Upper lobe of left lung (tissue), 6 donors: ENCODE measurements around the gene NFKB1. TPM values are rescaled to one million over a fixed set of nuclear protein-coding genes. Genes with fewer than 3 reads are reported as not detected.

Experiments
- ATAC-seq, 2 donors: fragments of 200-7000 bp; cut with Tn5 transposase; one replicate each; pipeline ENCODE4 v1.9.1; 2022; ENCODE audit warnings: mild to moderate bottlenecking in 2 of 2, moderate library complexity in 2 of 2; ENCODE audit not compliant: low FRiP score in 2 of 2
- DNase-seq, 2 donors: peaks; one replicate each; pipeline ENCODE4 v3.0.0-alpha.2; 2019 to 2020
- H3K27ac ChIP-seq, 4 donors: fragments of 200-600 bp; sonication (generic); one replicate each; pipeline ENCODE4 v1.5.1; 2016 to 2019
- H3K27me3 ChIP-seq, 4 donors: fragments of 200-600 bp; sonication (generic); one replicate each; pipeline ENCODE4 v1.5.1; 2017 to 2019
- H3K36me3 ChIP-seq, 4 donors: fragments of 200-600 bp; sonication (generic); one replicate each; pipeline ENCODE4 v1.5.1; 2016 to 2019
- H3K4me1 ChIP-seq, 4 donors: fragments of 200-600 bp; sonication (generic); one replicate each; pipeline ENCODE4 v1.5.1; 2018 to 2019
- H3K4me3 ChIP-seq, 4 donors: fragments of 200-600 bp; sonication (generic); one replicate each; pipeline ENCODE4 v1.5.1; 2017 to 2019; ENCODE audit warnings: mild to moderate bottlenecking in 2 of 4, moderate library complexity in 1 of 4
- H3K9me3 ChIP-seq, 4 donors: fragments of 200-600 bp; sonication (generic); one replicate each; pipeline ENCODE4 v1.5.1; 2018 to 2019
- EP300 ChIP-seq, 4 donors: sonication (generic); formaldehyde crosslinking; IDR thresholded peaks; one replicate each; pipeline ENCODE4 v1.5.1; 2017; ENCODE audit warnings: antibody characterized with exemption in 4 of 4, control low read depth in 2 of 4
- POLR2A ChIP-seq, 4 donors: fragments of 450-650 bp; IDR thresholded peaks; one replicate each; pipeline ENCODE4 v1.5.1; 2016 to 2017; ENCODE audit warnings: antibody characterized with exemption in 4 of 4, mild to moderate bottlenecking in 2 of 4
- POLR2AphosphoS5 ChIP-seq, 2 donors: sonication (generic); formaldehyde crosslinking; IDR thresholded peaks; one replicate each; pipeline ENCODE4 v1.5.1; 2017; ENCODE audit warnings: antibody characterized with exemption in 2 of 2
- WGBS, 2 donors: methylation state at CpG; one replicate each; pipeline ENCODE4 v1.1.5; 2017 to 2018; 5-methylcytosine and 5-hydroxymethylcytosine counted together
- total RNA-seq, 6 donors: library from RNA; depleted of rRNA in 4 of 6; stranded (reverse); fragments of >200 nt in 4 of 6; gene quantifications; one replicate each; pipeline versions ENCODE4 v1.1.0 to v1.2.1, GENCODE V29; 2016 to 2021
- TF ChIP-seq, protein P1 (sequence below), 6 experiments: fragments of 450-650 bp in 4 of 6; fragments of 200-600 bp in 2 of 6; sonication (generic) in 2 of 6; IDR thresholded peaks; one replicate each; pipeline ENCODE4 v1.5.1; 2016 to 2019; ENCODE audit warnings: antibody characterized with exemption in 6 of 6
- donor health status: DM: no; HTN: no; CAD: no; lungs with moderate emphysema.
- donor health status: DM: no; HTN: yes; CAD: no; lungs with severe emphysema.

Gene NFKB1
- total RNA-seq, 6 donors from 2014 or later, result 15.8 to 69.1 (median 39.1) TPM

DNA sequence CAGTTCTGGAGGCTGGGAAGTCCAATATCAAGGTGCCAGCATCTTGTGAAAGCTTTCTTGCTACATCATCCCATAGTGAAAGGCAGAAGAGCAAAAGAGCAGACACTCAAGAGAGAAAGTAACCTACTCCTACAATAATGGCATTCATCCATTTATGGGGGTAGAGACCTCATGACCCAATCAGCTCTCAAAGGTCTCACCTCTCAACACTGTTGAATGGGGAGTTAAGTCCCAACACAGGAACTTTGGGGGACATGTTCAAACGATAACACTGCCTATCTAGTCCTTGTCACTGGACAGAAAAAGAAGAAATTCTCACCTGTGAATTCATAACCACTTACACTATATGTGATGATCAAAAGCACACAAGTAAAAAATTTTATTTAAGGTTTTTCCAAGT, 6.6 kb upstream of the NFKB1 start:
- Histone ChIP-seq H3K27me3 (no peaks in the 10 kb centered on the region), H3K36me3 (no peaks in the 10 kb centered on the region), H3K9me3 (no peaks in the 10 kb centered on the region), H3K4me1 (peaks cover 5 to 13% (median 8%) of the 10 kb centered on the region in 4 donors), H3K4me3 (no peak overlapping the region), H3K27ac (no peak overlapping the region)
- no peak for DNase-seq
- no peak for TF ChIP-seq POLR2A (IDR thresholded peaks at IDR 0.05)
- TF ChIP-seq, protein P1, sequence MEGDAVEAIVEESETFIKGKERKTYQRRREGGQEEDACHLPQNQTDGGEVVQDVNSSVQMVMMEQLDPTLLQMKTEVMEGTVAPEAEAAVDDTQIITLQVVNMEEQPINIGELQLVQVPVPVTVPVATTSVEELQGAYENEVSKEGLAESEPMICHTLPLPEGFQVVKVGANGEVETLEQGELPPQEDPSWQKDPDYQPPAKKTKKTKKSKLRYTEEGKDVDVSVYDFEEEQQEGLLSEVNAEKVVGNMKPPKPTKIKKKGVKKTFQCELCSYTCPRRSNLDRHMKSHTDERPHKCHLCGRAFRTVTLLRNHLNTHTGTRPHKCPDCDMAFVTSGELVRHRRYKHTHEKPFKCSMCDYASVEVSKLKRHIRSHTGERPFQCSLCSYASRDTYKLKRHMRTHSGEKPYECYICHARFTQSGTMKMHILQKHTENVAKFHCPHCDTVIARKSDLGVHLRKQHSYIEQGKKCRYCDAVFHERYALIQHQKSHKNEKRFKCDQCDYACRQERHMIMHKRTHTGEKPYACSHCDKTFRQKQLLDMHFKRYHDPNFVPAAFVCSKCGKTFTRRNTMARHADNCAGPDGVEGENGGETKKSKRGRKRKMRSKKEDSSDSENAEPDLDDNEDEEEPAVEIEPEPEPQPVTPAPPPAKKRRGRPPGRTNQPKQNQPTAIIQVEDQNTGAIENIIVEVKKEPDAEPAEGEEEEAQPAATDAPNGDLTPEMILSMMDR (IDR thresholded peaks at IDR 0.05), result no peak
- TF ChIP-seq POLR2AphosphoS5 (IDR thresholded peaks at IDR 0.05), result no peak
- TF ChIP-seq EP300 (IDR thresholded peaks at IDR 0.05), result no peak
- WGBS, 2 donors, result 84 to 95% methylated on average over 1 of the region's 1 CpG
- ATAC-seq, result no peak

DNA sequence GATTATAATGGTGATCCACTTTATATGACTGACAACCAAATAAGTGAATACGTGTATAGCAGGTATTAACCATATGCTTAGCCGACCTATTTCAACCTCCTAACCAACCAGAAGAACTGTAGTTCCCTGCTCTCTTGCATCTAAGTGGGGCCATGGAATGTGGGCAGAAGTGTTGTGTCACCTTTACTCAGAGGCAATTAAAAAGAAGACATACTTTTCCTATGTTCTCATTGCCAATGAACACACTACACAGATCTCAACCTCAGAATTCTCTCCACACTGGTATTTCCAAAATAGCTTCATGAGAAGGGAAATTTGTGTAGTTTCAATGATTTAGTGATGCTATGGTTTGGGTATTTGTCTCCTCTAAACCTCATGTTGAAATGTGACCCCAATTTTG, 3.2 kb upstream of the NFKB1 start:
- TF ChIP-seq, protein P1 (IDR thresholded peaks at IDR 0.05), result no peak
- TF ChIP-seq POLR2AphosphoS5 (IDR thresholded peaks at IDR 0.05), result no peak
- TF ChIP-seq POLR2A (IDR thresholded peaks at IDR 0.05), result no peak
- no peak for TF ChIP-seq EP300 (IDR thresholded peaks at IDR 0.05)
- DNase-seq (no peak), ATAC-seq (no peak)
- H3K36me3 ChIP-seq, result no peaks in the 10 kb centered on the region
- peaks cover 5 to 29% (median 16%) of the 10 kb centered on the region in 4 donors for H3K4me1 ChIP-seq
- H3K4me3 ChIP-seq, result no peak overlapping the region
- 82 to 84% methylated on average over 2 of the region's 2 CpGs for WGBS, 2 donors
- no peaks in the 10 kb centered on the region for H3K9me3 ChIP-seq
- no peaks in the 10 kb centered on the region for H3K27me3 ChIP-seq
- no peak overlapping the region for H3K27ac ChIP-seq

DNA sequence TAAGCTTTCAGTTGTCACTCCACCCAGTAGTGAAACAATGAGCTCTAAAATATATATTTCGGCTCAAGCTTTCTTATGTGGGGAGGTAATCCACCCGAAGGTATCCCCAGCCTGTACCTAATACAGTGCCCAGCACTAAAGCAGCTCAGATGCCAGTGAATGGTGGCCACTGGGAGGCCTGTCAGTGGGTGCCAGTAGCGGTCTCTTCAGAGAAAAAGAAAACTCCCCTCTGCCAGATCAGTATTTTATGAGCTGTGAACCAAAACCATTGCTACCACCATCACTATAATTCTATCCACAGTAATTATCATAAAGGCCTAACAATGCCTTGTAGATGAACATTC, 835 bp upstream of the NFKB1 start:
- 46 to 52% methylated on average over 3 of the region's 3 CpGs for WGBS, 2 donors
- DNase-seq (peak in 1 of 2 donors; percentile 52), ATAC-seq (no peak)
- TF ChIP-seq POLR2A (IDR thresholded peaks at IDR 0.05), result no peak
- TF ChIP-seq, protein P1 (IDR thresholded peaks at IDR 0.05), result no peak
- no peak for TF ChIP-seq EP300 (IDR thresholded peaks at IDR 0.05)
- TF ChIP-seq POLR2AphosphoS5 (IDR thresholded peaks at IDR 0.05), result no peak
- Histone ChIP-seq H3K27me3 (no peaks in the 10 kb centered on the region), H3K9me3 (no peaks in the 10 kb centered on the region), H3K4me1 (peaks cover 19 to 44% (median 31%) of the 10 kb centered on the region in 4 donors), H3K27ac (peak overlapping the region; percentile 97 to 99 (median 98)), H3K36me3 (no peaks in the 10 kb centered on the region), H3K4me3 (peak overlapping the region in 3 of 4 donors; percentile 74 to 91 (median 77))

DNA sequence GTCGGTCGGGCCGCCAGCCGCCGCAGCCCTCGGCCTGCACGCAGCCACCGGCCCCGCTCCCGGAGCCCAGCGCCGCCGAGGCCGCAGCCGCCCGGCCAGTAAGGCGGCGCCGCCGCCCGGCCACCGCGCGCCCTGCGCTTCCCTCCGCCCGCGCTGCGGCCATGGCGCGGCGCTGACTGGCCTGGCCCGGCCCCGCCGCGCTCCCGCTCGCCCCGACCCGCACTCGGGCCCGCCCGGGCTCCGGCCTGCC, 213 bp downstream of the NFKB1 start:
- peak in 1 of 2 donors; percentile 78 for ATAC-seq
- WGBS, 2 donors, result 3% methylated on average over 26 of the region's 44 CpGs; no CpG with 5 or more reads in 1 of the 2 donors

DNA sequence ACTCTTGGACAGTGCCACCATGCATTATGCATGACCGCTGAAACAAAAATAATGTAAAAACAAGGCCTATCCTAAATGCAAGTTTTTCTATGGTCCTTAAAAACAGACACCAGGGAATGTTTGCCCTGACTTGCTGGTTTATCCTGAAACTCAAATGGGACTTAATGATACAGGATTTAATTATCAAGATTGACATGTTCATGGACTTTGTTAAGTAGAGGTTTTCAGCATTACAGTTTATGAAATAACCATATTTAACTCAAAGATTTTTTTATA, 1.3 kb downstream of the NFKB1 start:
- H3K4me3 ChIP-seq, result peak overlapping the region; percentile 74 to 91 (median 82)
- DNase-seq (no peak), ATAC-seq (no peak)
- TF ChIP-seq, protein P1 (IDR thresholded peaks at IDR 0.05), result no peak
- TF ChIP-seq EP300 (IDR thresholded peaks at IDR 0.05) (no peak), POLR2A (IDR thresholded peaks at IDR 0.05) (no peak), POLR2AphosphoS5 (IDR thresholded peaks at IDR 0.05) (no peak)
- no peaks in the 10 kb centered on the region for H3K27me3 ChIP-seq
- H3K9me3 ChIP-seq, result no peaks in the 10 kb centered on the region
- no peaks in the 10 kb centered on the region for H3K36me3 ChIP-seq
- 0 to 18% methylated on average over 1 of the region's 1 CpG for WGBS, 2 donors
- peaks cover 22 to 51% (median 38%) of the 10 kb centered on the region in 4 donors for H3K4me1 ChIP-seq
- peak overlapping the region; percentile 97 to 99 (median 98) for H3K27ac ChIP-seq

More for the DNA sequence above, 213 bp downstream of the NFKB1 start:
- peak in 1 of 2 donors; percentile 94 for DNase-seq
- TF ChIP-seq, protein P1 (IDR thresholded peaks at IDR 0.05), result peak in 1 of 6 experiments; percentile 6
- TF ChIP-seq EP300 (IDR thresholded peaks at IDR 0.05) (no peak), POLR2A (IDR thresholded peaks at IDR 0.05) (no peak), POLR2AphosphoS5 (IDR thresholded peaks at IDR 0.05) (no peak)
- H3K36me3 ChIP-seq, result no peaks in the 10 kb centered on the region
- no peaks in the 10 kb centered on the region for H3K9me3 ChIP-seq
- no peaks in the 10 kb centered on the region for H3K27me3 ChIP-seq
- H3K4me3 ChIP-seq, result peak overlapping the region; percentile 74 to 91 (median 82)
- H3K4me1 ChIP-seq, result peaks cover 20 to 54% (median 36%) of the 10 kb centered on the region in 4 donors
- peak overlapping the region; percentile 97 to 99 (median 98) for H3K27ac ChIP-seq
